Measurements from ENCODE around the gene CABLES1. TPM values are rescaled to one million over a fixed set of nuclear protein-coding genes. Genes with fewer than 3 reads are reported as not detected.

The CABLES1 gene
- polyA plus RNA-seq, 2 of the 4 experiments (the other 2 are of a cell fraction), result 4.5 to 8.6 TPM

DNA sequence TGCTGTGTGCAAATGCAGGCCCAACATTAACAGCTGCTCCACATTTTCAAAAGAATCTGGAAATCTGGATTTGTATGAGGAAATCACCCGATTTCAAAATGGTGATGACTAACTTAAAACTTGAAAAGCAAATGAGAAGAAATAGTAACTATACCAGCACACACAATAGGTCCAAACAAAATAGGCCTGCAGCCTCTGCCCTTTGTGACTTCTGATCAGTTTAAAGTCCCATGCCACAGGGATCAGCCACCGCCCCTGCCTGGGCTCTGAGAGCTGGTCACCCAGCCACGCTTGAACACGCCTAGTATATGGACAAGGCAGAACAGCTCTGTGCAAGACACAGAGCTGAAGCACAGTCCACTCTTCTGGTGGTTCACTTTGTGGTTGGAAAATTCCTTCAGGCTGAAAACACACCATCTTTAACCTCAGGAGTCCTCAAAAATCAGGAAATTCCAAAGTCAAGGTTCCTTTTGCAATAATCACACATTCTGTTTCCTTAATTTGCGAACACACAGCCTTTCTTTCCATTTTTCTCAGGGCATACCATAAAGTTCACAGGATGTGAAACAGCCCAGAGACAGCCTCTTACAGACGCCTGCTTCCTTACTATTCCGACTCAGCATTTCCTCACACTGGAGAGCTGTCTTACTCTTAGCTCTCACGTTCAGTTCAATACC lies 167.7 kb downstream of the CABLES1 start:
- ChIA-PET POLR2A (no interaction called here), CTCF (interaction anchor here (1.3 kb wide), 1 partner anchor 11 kb away, joined by 3 read pairs; no protein-coding TSS in a partner anchor)
- no peak overlapping the region for H3K4me2 ChIP-seq
- WGBS (ENCODE audit: missing lambda C conversion rate), result 95% methylated on average over 8 of the region's 8 CpGs
- H3K4me1 ChIP-seq, result no peaks in the 10 kb centered on the region
- TF ChIP-seq EP300 (IDR thresholded peaks at IDR 0.05) (no peak), MAFK (IDR thresholded peaks at IDR 0.05; ENCODE audit: partially characterized antibody) (peak; percentile 35)
- FAIRE-seq, result no peak
- no peak overlapping the region for H3K4me3 ChIP-seq
- ATAC-seq, result no peak
- H3K27ac ChIP-seq, result no peak overlapping the region
- DNase-seq (ENCODE audit: low read depth in 1 of 2, low spot score in 1 of 2), result no peak
- no peaks in the 10 kb centered on the region for H3K9me3 ChIP-seq

DNA sequence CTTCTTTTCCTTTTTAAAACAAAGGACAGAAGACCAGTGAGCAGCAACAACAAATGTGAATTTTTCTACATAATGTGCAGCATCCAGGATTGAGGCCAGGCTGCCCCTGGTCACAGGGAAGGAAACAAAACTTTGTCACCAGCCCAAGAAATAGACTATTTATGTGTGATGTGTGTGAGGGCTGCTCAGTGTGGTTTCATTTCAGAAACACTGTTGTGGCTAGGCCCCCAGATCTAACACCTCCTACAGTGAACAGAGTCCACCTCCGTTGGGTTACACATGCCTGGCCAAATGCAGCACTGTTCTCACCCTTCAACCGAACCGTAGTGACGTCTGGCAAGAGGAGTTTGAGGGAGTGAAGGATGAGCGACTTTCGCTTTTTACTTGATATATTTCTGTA lies 171.5 kb downstream of the CABLES1 start:
- POLR2A ChIA-PET, result no interaction called here
- WGBS (ENCODE audit: missing lambda C conversion rate), result 97% methylated on average over 6 of the region's 6 CpGs
- no peak for FAIRE-seq

GRCh38 chr18:23307567-23308295 lies 172.4 kb downstream of the CABLES1 start:
- Histone ChIP-seq H3K4me2 (no peak overlapping the region), H3K4me3 (no peak overlapping the region), H3K9me3 (no peaks in the 10 kb centered on the region), H3K4me1 (peaks cover 12% of the 10 kb centered on the region; the same call in 2 of the 3 replicates), H3K27ac (no peak overlapping the region)
- ATAC-seq, result peak in 1 of 2 experiments; percentile 13; a peak in 1 of 6 replicates
- WGBS (ENCODE audit: missing lambda C conversion rate), result 79% methylated on average over 12 of the region's 14 CpGs
- DNase-seq (ENCODE audit: low read depth in 1 of 2, low spot score in 1 of 2), result no peak
- FAIRE-seq, result no peak
- ChIA-PET POLR2A (no interaction called here), CTCF (no interaction called here)
- TF ChIP-seq MAZ (IDR thresholded peaks at IDR 0.05; ENCODE audit: borderline replicate concordance, low read depth, low read length) (no peak), NFE2L2 (conservative IDR thresholded peaks at IDR 0.05; ENCODE audit: low read length) (no peak), ELK1 (IDR thresholded peaks at IDR 0.05; ENCODE audit: low read depth, low read length) (no peak), KDM5A (IDR thresholded peaks at IDR 0.05) (no peak), CBX2 (IDR thresholded peaks at IDR 0.05; ENCODE audit: borderline replicate concordance, low read depth) (no peak), RARB (CRISPR knock-in tag; IDR thresholded peaks at IDR 0.05) (no peak), CHD2 (IDR thresholded peaks at IDR 0.05; ENCODE audit: low read length, partially characterized antibody) (no peak), MAFK (IDR thresholded peaks at IDR 0.05; ENCODE audit: partially characterized antibody) (no peak), ZFP36 (IDR thresholded peaks at IDR 0.05; ENCODE audit: borderline replicate concordance, partially characterized antibody) (no peak), RNF2 (IDR thresholded peaks at IDR 0.05; ENCODE audit: borderline replicate concordance, low read depth) (no peak), MAX (IDR thresholded peaks at IDR 0.05) (no peak), HES2 (IDR thresholded peaks at IDR 0.05) (no peak), RFX5 (IDR thresholded peaks at IDR 0.05) (no peak)
- TF ChIP-seq, protein P1, sequence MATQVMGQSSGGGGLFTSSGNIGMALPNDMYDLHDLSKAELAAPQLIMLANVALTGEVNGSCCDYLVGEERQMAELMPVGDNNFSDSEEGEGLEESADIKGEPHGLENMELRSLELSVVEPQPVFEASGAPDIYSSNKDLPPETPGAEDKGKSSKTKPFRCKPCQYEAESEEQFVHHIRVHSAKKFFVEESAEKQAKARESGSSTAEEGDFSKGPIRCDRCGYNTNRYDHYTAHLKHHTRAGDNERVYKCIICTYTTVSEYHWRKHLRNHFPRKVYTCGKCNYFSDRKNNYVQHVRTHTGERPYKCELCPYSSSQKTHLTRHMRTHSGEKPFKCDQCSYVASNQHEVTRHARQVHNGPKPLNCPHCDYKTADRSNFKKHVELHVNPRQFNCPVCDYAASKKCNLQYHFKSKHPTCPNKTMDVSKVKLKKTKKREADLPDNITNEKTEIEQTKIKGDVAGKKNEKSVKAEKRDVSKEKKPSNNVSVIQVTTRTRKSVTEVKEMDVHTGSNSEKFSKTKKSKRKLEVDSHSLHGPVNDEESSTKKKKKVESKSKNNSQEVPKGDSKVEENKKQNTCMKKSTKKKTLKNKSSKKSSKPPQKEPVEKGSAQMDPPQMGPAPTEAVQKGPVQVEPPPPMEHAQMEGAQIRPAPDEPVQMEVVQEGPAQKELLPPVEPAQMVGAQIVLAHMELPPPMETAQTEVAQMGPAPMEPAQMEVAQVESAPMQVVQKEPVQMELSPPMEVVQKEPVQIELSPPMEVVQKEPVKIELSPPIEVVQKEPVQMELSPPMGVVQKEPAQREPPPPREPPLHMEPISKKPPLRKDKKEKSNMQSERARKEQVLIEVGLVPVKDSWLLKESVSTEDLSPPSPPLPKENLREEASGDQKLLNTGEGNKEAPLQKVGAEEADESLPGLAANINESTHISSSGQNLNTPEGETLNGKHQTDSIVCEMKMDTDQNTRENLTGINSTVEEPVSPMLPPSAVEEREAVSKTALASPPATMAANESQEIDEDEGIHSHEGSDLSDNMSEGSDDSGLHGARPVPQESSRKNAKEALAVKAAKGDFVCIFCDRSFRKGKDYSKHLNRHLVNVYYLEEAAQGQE (IDR thresholded peaks at IDR 0.05), result no peak

More for the DNA sequence above, 171.5 kb downstream of the CABLES1 start:
- CTCF ChIA-PET, result no interaction called here
- Histone ChIP-seq H3K27ac (no peak overlapping the region), H3K4me3 (no peak overlapping the region), H3K4me2 (no peak overlapping the region), H3K4me1 (peaks cover 4% of the 10 kb centered on the region; the same call in 1 of the 3 replicates), H3K9me3 (no peaks in the 10 kb centered on the region)
- ATAC-seq (no peak), DNase-seq (ENCODE audit: low read depth in 1 of 2, low spot score in 1 of 2) (no peak)
- no peak for TF ChIP-seq ATOH8 (CRISPR knock-in tag; IDR thresholded peaks at IDR 0.05; ENCODE audit: low read depth)
- no peak for TF ChIP-seq SMC3 (IDR thresholded peaks at IDR 0.05)
- TF ChIP-seq RAD21 (conservative IDR thresholded peaks at IDR 0.05 in 1 of 2, IDR thresholded peaks at IDR 0.05 in 1 of 2), result no peak
- TF ChIP-seq GATA3 (IDR thresholded peaks at IDR 0.05; ENCODE audit: borderline replicate concordance), result no peak
- TF ChIP-seq JUN (IDR thresholded peaks at IDR 0.05), result no peak
- no peak for TF ChIP-seq ZC3H11A (IDR thresholded peaks at IDR 0.05)
- no peak for TF ChIP-seq ELK1 (IDR thresholded peaks at IDR 0.05; ENCODE audit: low read depth, low read length)
- TF ChIP-seq FOSL2 (IDR thresholded peaks at IDR 0.05), result no peak
- TF ChIP-seq FOSL2 (CRISPR knock-in tag; IDR thresholded peaks at IDR 0.05), result no peak
- no peak for TF ChIP-seq MAX (IDR thresholded peaks at IDR 0.05)
- TF ChIP-seq NFE2L2 (conservative IDR thresholded peaks at IDR 0.05; ENCODE audit: low read length), result no peak
- TF ChIP-seq FOSB (CRISPR knock-in tag; IDR thresholded peaks at IDR 0.05), result no peak
